Activated CD4-positive, alpha-beta memory T cell treated with anti-CD3 and anti-CD28 coated beads for 36 hours (primary cell): ENCODE data around the gene CCDC61. TPM values are rescaled to one million over a fixed set of nuclear protein-coding genes. Genes with fewer than 3 reads are reported as not detected.

Experiments used
- CTCF ChIA-PET: fragments of 350-600 bp; sonication (Branson Sonifier 250); formaldehyde crosslinking; loops from one replicate; lab custom pipeline; 2021; ENCODE audit warnings: antibody characterized with exemption, inconsistent platforms; lab: Charles Lee
- POLR2A ChIA-PET: fragments of 350-600 bp; sonication (Branson Sonifier 250); formaldehyde crosslinking; loops from one replicate; lab custom pipeline; 2021; ENCODE audit warnings: antibody characterized with exemption; lab: Charles Lee
- DNase-seq: peaks from one replicate; pipeline ENCODE4 v3.0.0-alpha.2; 2020
- H3K27ac Mint-ChIP-seq: one replicate; pipeline ENCODE4 v1.8.0; 2021; ENCODE audit warnings: mixed read lengths
- H3K27me3 Mint-ChIP-seq: one replicate; pipeline ENCODE4 v1.8.0; 2021; ENCODE audit warnings: mixed read lengths
- H3K36me3 Mint-ChIP-seq: one replicate; pipeline ENCODE4 v1.8.0; 2021; ENCODE audit warnings: mixed read lengths
- H3K4me1 Mint-ChIP-seq: one replicate; pipeline ENCODE4 v1.8.0; 2021; ENCODE audit warnings: low read depth, mixed read lengths
- H3K4me3 Mint-ChIP-seq: one replicate; pipeline ENCODE4 v1.8.0; 2021; ENCODE audit warnings: mild to moderate bottlenecking, mixed read lengths
- H3K9me3 Mint-ChIP-seq: one replicate; pipeline ENCODE4 v1.8.0; 2021; ENCODE audit warnings: mixed read lengths
- intact Hi-C: fragments of 100-400 bp; cut with micrococcal nuclease; formaldehyde crosslinking; loops from one replicate; pipeline ENCODE4 v1.15.1; 2023
- total RNA-seq, 2 experiments: library from RNA; stranded (reverse); gene quantifications; one replicate each; pipeline ENCODE4 v1.2.3, GENCODE V29; 2021

CCDC61 gene
- total RNA-seq, 2 experiments from 2014 or later = 28.4 to 30.5 TPM

DNA sequence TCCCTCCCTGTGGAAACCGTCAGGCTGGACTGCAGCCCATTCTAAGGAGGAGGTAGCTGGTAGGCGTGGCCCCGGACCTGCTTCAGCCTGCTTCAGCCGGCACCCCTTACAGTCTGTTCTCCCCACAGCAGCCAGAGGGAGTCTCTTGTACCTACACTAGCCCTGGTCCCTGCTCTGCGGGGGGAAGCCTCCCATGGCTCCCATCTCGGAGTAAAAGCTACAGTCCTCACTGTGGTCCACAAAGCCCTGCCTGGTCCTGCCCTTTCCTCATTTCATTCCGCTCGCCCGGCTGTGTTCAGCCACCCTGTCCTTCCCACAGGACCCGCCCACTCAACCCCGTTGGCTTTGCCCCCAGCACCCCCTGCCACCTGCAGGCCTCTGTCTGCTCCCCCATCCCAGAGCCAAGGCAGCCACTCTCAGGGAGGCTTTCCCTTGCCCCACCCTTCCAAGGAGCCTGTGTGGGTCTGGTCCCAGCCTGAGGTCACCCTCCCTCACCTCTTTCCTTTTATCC, 26.3 kb downstream of the CCDC61 start:
- CTCF ChIA-PET = no interaction called here
- POLR2A ChIA-PET = no interaction called here
- H3K4me1 Mint-ChIP-seq = peaks cover 14% of the 10 kb centered on the region
- peaks cover 3% of the 10 kb centered on the region for H3K36me3 Mint-ChIP-seq
- intact Hi-C loops = no loop called here
- no peak overlapping the region for H3K27ac Mint-ChIP-seq
- H3K9me3 Mint-ChIP-seq = no peaks in the 10 kb centered on the region
- H3K27me3 Mint-ChIP-seq = peaks cover 11% of the 10 kb centered on the region
- DNase-seq = no peak
- H3K4me3 Mint-ChIP-seq = no peak overlapping the region

DNA sequence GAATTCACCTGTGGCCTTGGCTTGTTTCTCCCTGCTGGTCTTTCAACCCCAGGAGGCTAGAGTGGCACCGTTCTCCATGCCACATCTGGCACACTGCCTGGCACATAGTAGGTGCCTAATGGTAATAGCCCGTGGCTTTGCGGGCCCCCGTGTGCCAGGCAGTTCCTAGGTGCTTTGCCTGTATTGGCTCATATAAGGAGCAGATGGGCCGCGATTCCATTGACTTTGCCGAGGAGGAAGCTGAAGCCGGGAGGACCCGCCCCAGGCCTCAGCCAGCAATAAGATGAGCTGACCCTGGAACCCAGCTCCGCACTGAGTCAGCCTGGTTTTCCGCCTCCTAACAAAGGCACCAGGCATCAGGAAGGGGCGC, 26.8 kb downstream of the CCDC61 start:
- no peak overlapping the region for H3K27ac Mint-ChIP-seq
- POLR2A ChIA-PET = no interaction called here
- peaks cover under 1% of the 10 kb centered on the region for H3K36me3 Mint-ChIP-seq
- no peak for DNase-seq
- no peak overlapping the region for H3K4me3 Mint-ChIP-seq
- peaks cover 13% of the 10 kb centered on the region for H3K4me1 Mint-ChIP-seq
- peaks cover 11% of the 10 kb centered on the region for H3K27me3 Mint-ChIP-seq
- CTCF ChIA-PET = no interaction called here
- intact Hi-C loops = no loop called here
- no peaks in the 10 kb centered on the region for H3K9me3 Mint-ChIP-seq

GRCh38 chr19:46022431-46023310, 27.4 kb downstream of the CCDC61 start, which contains the start of gene PGLYRP1:
TSS of gene PGLYRP1 (minus strand) at chr19:46023053. CDS start at chr19:46023021, 32 bp downstream.
- POLR2A ChIA-PET = no interaction called here
- Mint-ChIP-seq H3K27ac (no peak within 1 kb of the TSS), H3K9me3 (no peaks in the 10 kb centered on the region), H3K4me1 (peaks cover 12% of the 10 kb centered on the region), H3K4me3 (no peak within 1 kb of the TSS), H3K27me3 (peaks cover 11% of the 10 kb centered on the region), H3K36me3 (no peaks in the 10 kb centered on the region)
- no peak for DNase-seq
- intact Hi-C loops = no loop called here
- CTCF ChIA-PET = no interaction called here

DNA sequence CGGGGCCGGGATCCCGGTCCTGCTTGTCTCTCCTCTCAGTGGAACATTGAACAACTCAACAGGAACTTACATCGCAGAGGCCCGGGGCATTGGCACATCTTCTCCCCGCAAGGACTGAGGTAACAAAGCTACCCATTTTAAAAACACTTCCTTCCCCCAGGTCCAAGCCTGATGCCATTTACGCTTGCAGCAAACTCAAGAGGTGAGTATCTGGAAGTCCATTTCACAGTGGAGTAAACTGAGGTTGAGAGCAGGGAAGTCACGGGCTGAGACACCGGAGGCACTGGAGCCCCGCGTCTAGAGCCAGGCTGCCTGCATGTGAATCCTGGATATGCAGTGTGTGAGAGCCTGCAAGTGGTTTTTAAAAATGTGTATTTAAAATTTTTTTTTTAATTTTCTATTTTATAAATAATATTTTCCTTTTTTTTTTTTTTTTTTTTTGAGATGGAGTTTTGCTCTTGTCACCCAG, 28.1 kb downstream of the CCDC61 start:
- POLR2A ChIA-PET = no interaction called here
- CTCF ChIA-PET = interaction anchor here (1.3 kb wide), 1 partner anchor 242 kb away, joined by 3 read pairs; no protein-coding TSS in a partner anchor
- no peak overlapping the region for H3K27ac Mint-ChIP-seq

DNA sequence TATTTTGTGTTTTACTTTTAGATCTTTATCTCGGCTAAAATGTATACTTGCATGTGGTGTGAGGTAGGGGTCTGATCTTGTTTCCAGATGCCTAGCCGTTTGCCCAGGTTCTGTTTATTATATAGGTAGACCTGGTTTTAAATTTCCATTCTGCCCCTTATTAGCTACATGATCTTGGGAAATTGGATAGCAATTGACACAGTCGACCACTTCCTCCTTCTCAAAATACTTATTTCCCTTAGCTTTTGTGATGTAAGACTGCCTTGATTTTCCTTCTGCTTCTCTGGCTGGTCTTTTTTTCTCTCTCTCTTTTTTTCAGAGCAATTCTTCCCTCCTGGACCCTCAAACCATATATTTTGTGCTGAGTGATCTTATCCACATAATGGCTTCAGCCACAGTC, 30.6 kb downstream of the CCDC61 start:
- Mint-ChIP-seq H3K9me3 (no peaks in the 10 kb centered on the region), H3K27ac (no peak overlapping the region), H3K27me3 (peaks cover 14% of the 10 kb centered on the region), H3K36me3 (no peaks in the 10 kb centered on the region), H3K4me1 (peaks cover 14% of the 10 kb centered on the region), H3K4me3 (no peak overlapping the region)
- intact Hi-C loops = no loop called here
- DNase-seq = no peak
- POLR2A ChIA-PET = no interaction called here
- CTCF ChIA-PET = interaction anchor here (1.5 to 5.9 kb wide), 7 partner anchors 10 to 243 kb away, joined by 3 to 116 read pairs (median 9); no protein-coding TSS in a partner anchor

More for the DNA sequence above, 28.1 kb downstream of the CCDC61 start:
- H3K27me3 Mint-ChIP-seq = peaks cover 11% of the 10 kb centered on the region
- intact Hi-C loops = no loop called here
- no peak for DNase-seq
- no peak overlapping the region for H3K4me3 Mint-ChIP-seq
- H3K4me1 Mint-ChIP-seq = peaks cover 12% of the 10 kb centered on the region
- H3K36me3 Mint-ChIP-seq = no peaks in the 10 kb centered on the region
- no peaks in the 10 kb centered on the region for H3K9me3 Mint-ChIP-seq

GRCh38 chr19:46030812-46031550, 35.7 kb downstream of the CCDC61 start:
- CTCF ChIA-PET = interaction anchor here (1.8 to 3.2 kb wide), 2 partner anchors 43 to 46 kb away, joined by 5 to 14 read pairs; no protein-coding TSS in a partner anchor

GRCh38 chr19:46031781-46032596, 36.7 kb downstream of the CCDC61 start:
- CTCF ChIA-PET = interaction anchor here (1.3 to 1.8 kb wide), 2 partner anchors 45 to 233 kb away, joined by 5 read pairs; no protein-coding TSS in a partner anchor
- Mint-ChIP-seq H3K9me3 (no peaks in the 10 kb centered on the region), H3K27me3 (peaks cover 11% of the 10 kb centered on the region), H3K4me1 (peaks cover 2% of the 10 kb centered on the region), H3K27ac (no peak overlapping the region), H3K36me3 (no peaks in the 10 kb centered on the region), H3K4me3 (no peak overlapping the region)
- POLR2A ChIA-PET = no interaction called here
- intact Hi-C loops = no loop called here
- no peak for DNase-seq

More at GRCh38 chr19:46030812-46031550, 35.7 kb downstream of the CCDC61 start:
- peaks cover 10% of the 10 kb centered on the region for H3K4me1 Mint-ChIP-seq
- H3K27ac Mint-ChIP-seq = no peak overlapping the region
- DNase-seq = no peak
- intact Hi-C loops = no loop called here
- peaks cover 13% of the 10 kb centered on the region for H3K27me3 Mint-ChIP-seq
- no peaks in the 10 kb centered on the region for H3K9me3 Mint-ChIP-seq
- no peak overlapping the region for H3K4me3 Mint-ChIP-seq
- POLR2A ChIA-PET = no interaction called here
- H3K36me3 Mint-ChIP-seq = no peaks in the 10 kb centered on the region

DNA sequence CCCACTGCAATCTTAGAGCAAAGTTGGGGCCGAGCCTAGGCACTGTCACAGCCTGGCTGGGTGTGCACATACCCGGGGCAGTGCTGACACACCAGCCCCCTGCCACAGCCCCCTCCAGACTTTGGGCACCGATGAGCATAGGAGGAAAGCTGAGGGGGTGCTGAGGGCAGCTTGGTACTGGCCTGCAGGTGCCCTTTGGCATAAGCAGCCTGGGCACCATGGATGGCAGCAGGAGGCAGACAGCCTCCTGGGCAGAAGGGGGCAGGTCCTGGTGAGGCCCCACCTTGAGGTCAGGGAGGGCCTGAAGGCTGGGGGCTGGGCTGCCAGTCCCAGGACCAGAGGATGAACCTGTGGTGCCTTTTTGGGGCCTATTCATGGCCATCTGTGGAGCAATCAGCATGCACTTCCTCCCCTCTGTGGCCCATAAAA, 37.3 kb downstream of the CCDC61 start:
- POLR2A ChIA-PET = no interaction called here
- Mint-ChIP-seq H3K27ac (no peak overlapping the region), H3K4me1 (peaks cover 2% of the 10 kb centered on the region), H3K4me3 (no peak overlapping the region), H3K36me3 (no peaks in the 10 kb centered on the region), H3K9me3 (no peaks in the 10 kb centered on the region), H3K27me3 (peaks cover 14% of the 10 kb centered on the region)
- intact Hi-C loops = no loop called here
- DNase-seq = no peak
- CTCF ChIA-PET = interaction anchor here (0.6 to 1.8 kb wide), 3 partner anchors 44 to 232 kb away, joined by 4 to 5 read pairs (median 5); no protein-coding TSS in a partner anchor

DNA sequence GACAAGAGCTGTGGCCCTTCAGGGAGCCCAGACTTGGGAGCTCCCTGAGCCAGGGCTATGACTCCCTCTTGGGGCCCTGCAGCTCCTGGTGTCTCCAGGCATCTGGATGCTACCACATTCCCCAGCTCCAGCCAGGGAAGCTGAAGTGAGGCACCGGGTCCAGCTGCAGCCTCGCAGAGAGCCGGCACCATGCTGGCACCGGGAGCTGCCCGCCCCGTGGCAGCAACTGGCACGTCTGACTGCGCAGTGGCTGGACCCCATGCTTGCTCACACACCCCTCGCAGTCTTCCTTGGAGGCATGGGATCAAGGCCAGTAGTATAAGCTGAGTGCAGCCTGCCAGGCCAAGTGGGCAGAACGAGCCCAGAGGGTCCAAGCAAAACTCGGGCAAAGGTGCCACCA, 38.1 kb downstream of the CCDC61 start:
- Mint-ChIP-seq H3K27me3 (peaks cover 14% of the 10 kb centered on the region), H3K27ac (no peak overlapping the region), H3K4me1 (peaks cover 2% of the 10 kb centered on the region), H3K4me3 (no peak overlapping the region), H3K9me3 (no peaks in the 10 kb centered on the region), H3K36me3 (no peaks in the 10 kb centered on the region)
- POLR2A ChIA-PET = no interaction called here
- intact Hi-C loops = no loop called here
- CTCF ChIA-PET = interaction anchor here (0.9 to 1.3 kb wide), 2 partner anchors 16 to 231 kb away, joined by 3 to 5 read pairs; no protein-coding TSS in a partner anchor
- no peak for DNase-seq

DNA sequence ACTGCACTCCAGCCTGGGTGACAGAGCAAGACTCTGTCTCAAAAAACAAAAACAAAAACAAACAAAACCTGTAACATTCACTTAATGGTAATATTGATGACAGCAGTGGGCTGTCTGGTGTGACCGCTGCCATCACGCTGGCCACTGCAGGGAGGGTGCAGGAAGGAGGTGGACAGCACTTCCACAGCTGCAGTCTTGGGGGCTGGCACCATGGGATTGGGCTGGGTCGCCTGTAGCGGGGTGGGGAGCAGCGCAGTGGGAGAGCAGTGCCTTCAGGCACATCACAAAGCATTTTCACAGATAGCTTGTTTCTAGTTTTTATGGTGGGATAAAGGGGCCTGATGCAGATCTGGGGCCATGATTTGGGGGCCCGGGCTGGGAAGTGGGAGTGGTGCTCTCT, 40.3 kb downstream of the CCDC61 start:
- no peak overlapping the region for H3K4me3 Mint-ChIP-seq
- H3K9me3 Mint-ChIP-seq = no peaks in the 10 kb centered on the region
- CTCF ChIA-PET = interaction anchor here (1.3 to 1.6 kb wide), 2 partner anchors 19 to 42 kb away, joined by 3 read pairs; no protein-coding TSS in a partner anchor
- no peaks in the 10 kb centered on the region for H3K4me1 Mint-ChIP-seq
- intact Hi-C loops = no loop called here
- POLR2A ChIA-PET = no interaction called here
- peaks cover 17% of the 10 kb centered on the region for H3K27me3 Mint-ChIP-seq
- no peak overlapping the region for H3K27ac Mint-ChIP-seq
- H3K36me3 Mint-ChIP-seq = no peaks in the 10 kb centered on the region
- DNase-seq = no peak
